Left lung (tissue), 10 donors: Measurements from ENCODE around the gene B3GNT7. TPM values are rescaled to one million over a fixed set of nuclear protein-coding genes. Genes with fewer than 3 reads are reported as not detected.

Experiments used
- ATAC-seq: fragments of 200-7000 bp; cut with Tn5 transposase; one replicate; pipeline ENCODE4 v1.9.1; 2020; ENCODE audit warnings: moderate library complexity
- DNase-seq, 4 donors: peaks; one replicate each; pipeline ENCODE4 v3.0.0-alpha.2; 2013 to 2020
- H3K27ac ChIP-seq, 2 donors: fragments of 200-600 bp; sonication (generic) in 1 of 2; one replicate each; pipeline versions ENCODE4 v1.5.0 to v1.8.0; 2020 to 2021
- H3K27me3 ChIP-seq, 2 donors: fragments of 200-600 bp; sonication (generic) in 1 of 2; one replicate each; pipeline versions ENCODE4 v1.5.0 to v1.8.0; 2020 to 2021
- H3K36me3 ChIP-seq, 2 donors: fragments of 200-600 bp; sonication (generic) in 1 of 2; one replicate each; pipeline versions ENCODE4 v1.5.0 to v1.8.0; 2020 to 2021
- H3K4me1 ChIP-seq, 2 donors: fragments of 200-600 bp; one replicate each; pipeline ENCODE4 v1.8.0; 2021
- H3K4me3 ChIP-seq, 2 donors: fragments of 200-600 bp; sonication (generic) in 1 of 2; one replicate each; pipeline versions ENCODE4 v1.5.0 to v1.8.0; 2020 to 2021; ENCODE audit warnings: mild to moderate bottlenecking in 1 of 2
- H3K9me3 ChIP-seq, 2 donors: fragments of 200-600 bp; sonication (generic) in 1 of 2; one replicate each; pipeline versions ENCODE4 v1.5.0 to v1.8.0; 2020 to 2021
- CTCF ChIP-seq, 2 donors: fragments of 200-600 bp; sonication (generic) in 1 of 2; IDR thresholded peaks; one replicate each; pipeline versions ENCODE4 v1.5.0 to v1.8.0; 2021; ENCODE audit warnings: antibody characterized with exemption in 2 of 2
- intact Hi-C, 2 donors: fragments of 100-400 bp; cut with DNase I; formaldehyde crosslinking; loops; one replicate each; pipeline versions ENCODE4 v1.11.2 to v1.14.2; 2022
- polyA plus RNA-seq, 6 donors: library from polyadenylated mRNA; unstranded; fragments of 120-200 nt; gene quantifications; one replicate each; pipeline ENCODE4 v1.2.1, GENCODE V29; 2013; ENCODE audit not compliant: insufficient read length in 6 of 6
- total RNA-seq, 2 donors: library from RNA; stranded (reverse); fragmentation: NEBNext Ultra II Directional; extraction: Animal tissue kit (Norgen Biotek cat#: 25700); gene quantifications; one replicate each; pipeline ENCODE4 v1.2.1, GENCODE V29; 2021
- donor health status: DM: no; HTN: yes; CAD: no.
- donor health status: DM: no; HTN: no; CAD: no.

B3GNT7 gene
- total and polyA plus RNA-seq, 8 donors = 2.4 to 107 (median 4.3) TPM

GRCh38 chr2:231370749-231371429 lies 24.6 kb upstream of the B3GNT7 start:
- H3K4me1 ChIP-seq = no peaks in the 10 kb centered on the region
- intact Hi-C loops = no loop called here
- H3K27me3 ChIP-seq = no peaks in the 10 kb centered on the region
- ATAC-seq (peak; percentile 20), DNase-seq (no peak)
- no peak for TF ChIP-seq CTCF (IDR thresholded peaks at IDR 0.05)
- H3K36me3 ChIP-seq = peaks cover 0 to 7% of the 10 kb centered on the region in 2 donors
- no peak overlapping the region for H3K4me3 ChIP-seq
- no peaks in the 10 kb centered on the region for H3K9me3 ChIP-seq
- H3K27ac ChIP-seq = no peak overlapping the region

GRCh38 chr2:231371430-231372054 lies 24.0 kb upstream of the B3GNT7 start:
- ATAC-seq (no peak), DNase-seq (no peak)
- TF ChIP-seq CTCF (IDR thresholded peaks at IDR 0.05) = no peak
- Histone ChIP-seq H3K36me3 (peaks cover 0 to 7% of the 10 kb centered on the region in 2 donors), H3K4me3 (no peak overlapping the region), H3K27me3 (no peaks in the 10 kb centered on the region), H3K27ac (no peak overlapping the region), H3K4me1 (no peaks in the 10 kb centered on the region), H3K9me3 (no peaks in the 10 kb centered on the region)
- intact Hi-C loops = no loop called here

GRCh38 chr2:231372326-231372725 lies 23.2 kb upstream of the B3GNT7 start:
- Histone ChIP-seq H3K27ac (no peak overlapping the region), H3K27me3 (no peaks in the 10 kb centered on the region), H3K36me3 (peaks cover 0 to 7% of the 10 kb centered on the region in 2 donors), H3K9me3 (no peaks in the 10 kb centered on the region), H3K4me1 (no peaks in the 10 kb centered on the region), H3K4me3 (no peak overlapping the region)
- TF ChIP-seq CTCF (IDR thresholded peaks at IDR 0.05) = no peak
- DNase-seq (no peak), ATAC-seq (no peak)
- intact Hi-C loops = no loop called here

GRCh38 chr2:231373184-231373583 lies 22.3 kb upstream of the B3GNT7 start:
- DNase-seq = no peak
- intact Hi-C loops = no loop called here
- peak; percentile 31 for ATAC-seq
- Histone ChIP-seq H3K27me3 (no peaks in the 10 kb centered on the region), H3K27ac (no peak overlapping the region), H3K36me3 (peaks cover 0 to 7% of the 10 kb centered on the region in 2 donors), H3K9me3 (no peaks in the 10 kb centered on the region), H3K4me3 (no peak overlapping the region), H3K4me1 (no peaks in the 10 kb centered on the region)
- no peak for TF ChIP-seq CTCF (IDR thresholded peaks at IDR 0.05)

GRCh38 chr2:231373786-231374349 lies 21.6 kb upstream of the B3GNT7 start:
- Histone ChIP-seq H3K36me3 (peaks cover 0 to 7% of the 10 kb centered on the region in 2 donors), H3K27ac (no peak overlapping the region), H3K9me3 (no peaks in the 10 kb centered on the region), H3K4me3 (no peak overlapping the region), H3K27me3 (no peaks in the 10 kb centered on the region), H3K4me1 (no peaks in the 10 kb centered on the region)
- DNase-seq = peak in 1 of 4 donors; percentile 54
- TF ChIP-seq CTCF (IDR thresholded peaks at IDR 0.05) = no peak
- peak; percentile 68 for ATAC-seq
- intact Hi-C loops = no loop called here
